OCI-LY7 (cell line): ENCODE data around the gene LARGE1. TPM values are rescaled to one million over a fixed set of nuclear protein-coding genes. Genes with fewer than 3 reads are reported as not detected.
A peak's percentile ranks its signal among the peaks of the same experiment; 100 is the strongest.

Experiments used
- BruUV-seq: library from RNA; stranded (reverse); fragments of 400-500 nt; replicated peaks from 2 replicates; lab custom pipeline; 2021; lab: Mats Ljungman, UMichigan
- CTCF ChIA-PET: fragments of 300-600 bp; sonication (Branson Sonifier 250); formaldehyde crosslinking; loops from one replicate; lab custom pipeline; 2022; ENCODE audit warnings: antibody characterized with exemption; ENCODE audit not compliant: unreplicated experiment; lab: Charles Lee
- POLR2A ChIA-PET: fragments of 300-600 bp; sonication (Branson Sonifier 250); formaldehyde crosslinking; loops from one replicate; lab custom pipeline; 2022; ENCODE audit warnings: antibody characterized with exemption; lab: Charles Lee
- DNase-seq: peaks from one replicate; pipeline ENCODE4 v3.0.0-alpha.2; 2015; ENCODE audit warnings: low spot score
- H2AFZ ChIP-seq: fragments of 200-600 bp; sonication (generic), shearing (Covaris generic); 2 replicates; pipeline ENCODE4 v1.6.1; 2014; ENCODE audit warnings: mild to moderate bottlenecking, antibody characterized with exemption, low read length, moderate library complexity
- H3K27ac ChIP-seq: fragments of 200-600 bp; sonication (generic); 2 replicates; pipeline ENCODE4 v1.5.1; 2014; ENCODE audit warnings: mixed run types, low read depth, mild to moderate bottlenecking, moderate library complexity, low read length, inconsistent platforms; ENCODE audit not compliant: poor library complexity, severe bottlenecking
- H3K36me3 ChIP-seq: fragments of 200-600 bp; sonication (generic); 2 replicates; pipeline ENCODE4 v1.6.1; 2014; ENCODE audit warnings: mild to moderate bottlenecking, antibody characterized with exemption, low read length, moderate library complexity, mixed read lengths; ENCODE audit not compliant: insufficient read depth
- H3K4me1 ChIP-seq: fragments of 200-600 bp; sonication (generic); 2 replicates; pipeline ENCODE4 v1.5.1; 2014; ENCODE audit warnings: mild to moderate bottlenecking, low read length; ENCODE audit not compliant: insufficient read depth, poor library complexity, severe bottlenecking
- H3K4me2 ChIP-seq: fragments of 200-600 bp; sonication (generic); 2 replicates; pipeline ENCODE4 v1.6.1; 2014; ENCODE audit warnings: mild to moderate bottlenecking, low read length
- H3K4me3 ChIP-seq: fragments of 200-600 bp; sonication (generic); 2 replicates; pipeline ENCODE4 v1.5.1; 2014; ENCODE audit warnings: mild to moderate bottlenecking, low read depth, low read length; ENCODE audit not compliant: poor library complexity, severe bottlenecking
- H3K79me2 ChIP-seq: fragments of 200-600 bp; sonication (generic); 2 replicates; pipeline ENCODE4 v1.6.1; 2016; ENCODE audit warnings: low read depth, mild to moderate bottlenecking, low read length, moderate library complexity, mixed read lengths; ENCODE audit not compliant: insufficient read depth
- H3K9me2 ChIP-seq: fragments of 200-600 bp; sonication (generic); 2 replicates; pipeline ENCODE4 v1.6.1; 2016; ENCODE audit warnings: mild to moderate bottlenecking, low read length, mixed read lengths; ENCODE audit not compliant: insufficient read depth
- H3K9me3 ChIP-seq: fragments of 200-600 bp; sonication (generic); 2 replicates; pipeline ENCODE4 v1.6.1; 2014; ENCODE audit warnings: mild to moderate bottlenecking, mixed run types, low read length, mixed read lengths
- H4K20me1 ChIP-seq: fragments of 200-600 bp; sonication (generic); 2 replicates; pipeline ENCODE4 v1.6.1; 2014; ENCODE audit warnings: mild to moderate bottlenecking, antibody characterized with exemption, low read length, moderate library complexity, mixed read lengths; ENCODE audit not compliant: insufficient read depth
- EZH2phosphoT487 ChIP-seq: fragments of 200-600 bp; sonication (generic); IDR thresholded peaks from 2 replicates; pipeline ENCODE4 v1.6.1; 2018; ENCODE audit warnings: low read depth, borderline replicate concordance, mild to moderate bottlenecking, mixed run types, antibody characterized with exemption, low read length, moderate library complexity, mixed read lengths
- intact Hi-C: fragments of 100-400 bp; cut with micrococcal nuclease; formaldehyde crosslinking; loops from one replicate; pipeline ENCODE4 v1.10.0; 2022; ENCODE audit not compliant: unreplicated experiment
- total RNA-seq, 2 experiments: library from RNA; depleted of rRNA in 1 of 2; stranded (reverse); fragments of >200 nt in 1 of 2; shearing (Covaris generic) in 1 of 2; gene quantifications; 2 replicates each; pipeline ENCODE4 v1.2.3, GENCODE V29; 2014 to 2022
- TF ChIP-seq, protein P1 (sequence below): fragments of 200-600 bp; sonication (generic); conservative IDR thresholded peaks from 2 replicates; pipeline ENCODE4 v1.5.1; 2014; ENCODE audit warnings: mild to moderate bottlenecking, antibody characterized with exemption, low read length, moderate library complexity, mixed read lengths

LARGE1 gene
- total RNA-seq, 2 experiments from 2014 or later: 31.5 to 31.9 TPM

DNA sequence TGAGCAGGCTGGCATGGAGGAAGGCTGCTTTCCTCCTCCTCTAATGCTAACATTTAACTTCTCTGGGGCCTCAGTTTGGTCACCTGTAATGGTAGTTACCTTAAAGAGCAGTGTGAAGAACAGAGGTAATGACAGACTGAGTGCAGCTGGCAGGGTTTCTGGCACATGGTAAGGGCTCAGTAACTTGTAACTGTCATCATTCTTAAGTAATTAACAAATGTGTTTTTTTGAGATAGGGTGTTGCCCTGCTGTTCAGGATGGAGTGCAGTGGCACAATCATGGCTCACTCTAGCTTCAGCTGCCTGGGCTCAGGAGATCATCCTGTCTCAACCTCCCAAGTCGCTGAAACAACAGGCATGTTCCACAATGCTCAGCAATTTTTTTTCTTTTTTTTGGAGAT, 620.1 kb downstream of the LARGE1 start:
- peak overlapping the region; percentile 96 for H3K4me2 ChIP-seq

DNA sequence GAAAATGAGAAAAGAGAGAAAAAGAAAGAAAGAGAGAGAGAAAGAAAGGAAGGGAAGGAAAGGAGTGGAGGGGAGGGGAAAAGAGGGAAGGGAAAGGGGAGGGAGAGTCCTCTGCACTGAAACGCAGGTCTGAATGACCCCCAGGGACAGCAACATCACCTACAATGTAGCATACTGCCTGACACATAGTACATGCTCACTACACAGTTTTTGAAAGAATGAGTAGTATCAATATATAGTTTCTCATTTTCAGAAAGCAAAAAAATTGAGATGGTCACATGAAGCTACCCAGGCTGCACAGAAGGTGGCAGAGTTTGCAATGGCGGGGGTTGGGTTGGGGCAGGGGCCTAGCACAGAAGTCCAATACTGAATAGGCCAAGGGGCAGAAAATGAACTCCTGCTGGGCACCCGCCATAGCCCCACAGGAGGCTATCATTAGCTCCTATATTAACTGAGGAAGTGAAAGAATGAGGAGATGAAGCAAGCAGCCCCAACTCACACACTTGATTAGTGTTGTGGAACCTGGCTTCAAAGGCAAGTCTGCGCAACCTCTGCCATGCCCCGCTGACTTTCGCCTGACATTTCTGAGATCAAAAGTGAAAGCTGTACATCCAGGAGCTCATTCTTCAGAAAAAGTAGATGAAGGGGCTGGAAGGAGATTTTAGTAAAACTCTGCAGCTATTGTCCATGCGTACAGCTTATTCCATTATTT, 620.9 kb downstream of the LARGE1 start:
- BruUV-seq: TSS peak; percentile 49
- no peaks in the 10 kb centered on the region; the same call in 1 of the 2 replicates for H3K36me3 ChIP-seq
- H4K20me1 ChIP-seq: no peaks in the 10 kb centered on the region
- DNase-seq: peak; percentile 98
- H3K4me3 ChIP-seq: peak overlapping the region; percentile 64
- H3K4me1 ChIP-seq: peaks cover 82% of the 10 kb centered on the region
- no peaks in the 10 kb centered on the region for H3K79me2 ChIP-seq
- ChIA-PET POLR2A (interaction anchor here (0.6 to 5.4 kb wide), 24 partner anchors 8 to 622 kb away, joined by 3 to 62 read pairs (median 5); no protein-coding TSS in a partner anchor), CTCF (interaction anchor here (0.7 to 2.4 kb wide), 9 partner anchors 8 to 623 kb away, joined by 3 to 10 read pairs (median 4); no protein-coding TSS in a partner anchor)
- H3K9me3 ChIP-seq: no peaks in the 10 kb centered on the region
- H3K4me2 ChIP-seq: peak overlapping the region; percentile 96
- peak overlapping the region; percentile 100 for H3K27ac ChIP-seq
- H2AFZ ChIP-seq: peak overlapping the region; percentile 22; the same call in 1 of the 2 replicates
- no peaks in the 10 kb centered on the region for H3K9me2 ChIP-seq
- intact Hi-C loops: loop anchor here (1.0 to 2.0 kb wide), 3 partner anchors 17 to 622 kb away; no protein-coding TSS in a partner anchor
- TF ChIP-seq, protein P1, sequence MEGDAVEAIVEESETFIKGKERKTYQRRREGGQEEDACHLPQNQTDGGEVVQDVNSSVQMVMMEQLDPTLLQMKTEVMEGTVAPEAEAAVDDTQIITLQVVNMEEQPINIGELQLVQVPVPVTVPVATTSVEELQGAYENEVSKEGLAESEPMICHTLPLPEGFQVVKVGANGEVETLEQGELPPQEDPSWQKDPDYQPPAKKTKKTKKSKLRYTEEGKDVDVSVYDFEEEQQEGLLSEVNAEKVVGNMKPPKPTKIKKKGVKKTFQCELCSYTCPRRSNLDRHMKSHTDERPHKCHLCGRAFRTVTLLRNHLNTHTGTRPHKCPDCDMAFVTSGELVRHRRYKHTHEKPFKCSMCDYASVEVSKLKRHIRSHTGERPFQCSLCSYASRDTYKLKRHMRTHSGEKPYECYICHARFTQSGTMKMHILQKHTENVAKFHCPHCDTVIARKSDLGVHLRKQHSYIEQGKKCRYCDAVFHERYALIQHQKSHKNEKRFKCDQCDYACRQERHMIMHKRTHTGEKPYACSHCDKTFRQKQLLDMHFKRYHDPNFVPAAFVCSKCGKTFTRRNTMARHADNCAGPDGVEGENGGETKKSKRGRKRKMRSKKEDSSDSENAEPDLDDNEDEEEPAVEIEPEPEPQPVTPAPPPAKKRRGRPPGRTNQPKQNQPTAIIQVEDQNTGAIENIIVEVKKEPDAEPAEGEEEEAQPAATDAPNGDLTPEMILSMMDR: no peak
- TF ChIP-seq EZH2phosphoT487: no peak

More for the DNA sequence above, 620.1 kb downstream of the LARGE1 start:
- Histone ChIP-seq H3K79me2 (no peaks in the 10 kb centered on the region), H3K9me3 (no peaks in the 10 kb centered on the region), H3K9me2 (no peaks in the 10 kb centered on the region), H3K27ac (peak overlapping the region; percentile 100), H3K4me3 (peak overlapping the region; percentile 64), H2AFZ (peak overlapping the region; percentile 22; the same call in 1 of the 2 replicates), H3K4me1 (peaks cover 77% of the 10 kb centered on the region), H3K36me3 (no peaks in the 10 kb centered on the region), H4K20me1 (no peaks in the 10 kb centered on the region)
- TF ChIP-seq, protein P1: no peak
- no peak for TF ChIP-seq EZH2phosphoT487
- intact Hi-C loops: loop anchor here (2.0 to 5.0 kb wide), 4 partner anchors 87 to 542 kb away; no protein-coding TSS in a partner anchor
- BruUV-seq: TSS peak; percentile 99
- peak; percentile 82 for DNase-seq
- ChIA-PET POLR2A (interaction anchor here (0.7 to 5.4 kb wide), 24 partner anchors 9 to 621 kb away, joined by 3 to 62 read pairs (median 5); no protein-coding TSS in a partner anchor), CTCF (interaction anchor here (0.6 to 2.4 kb wide), 9 partner anchors 8 to 622 kb away, joined by 3 to 10 read pairs (median 4); no protein-coding TSS in a partner anchor)
